ENCODE results near the gene AKAP1.
"Not testable (repeated sequence)": the region's sequence is repeated elsewhere in the genome, so short reads cannot be mapped to it uniquely, and the experiment has no call there.

Gene AKAP1

GRCh38 chr17:57075785-57076184 is 9.3 kb upstream of the AKAP1 start:
- no peak for DNase-seq

GRCh38 chr17:57077000-57077399 is 8.0 kb upstream of the AKAP1 start:
- DNase-seq, result no peak

GRCh38 chr17:57078274-57078673 is 6.8 kb upstream of the AKAP1 start:
- no peak for DNase-seq

- peak; percentile 28 for DNase-seq
Observed at GRCh38 chr17:57080718-57081117, 4.3 kb upstream of the AKAP1 start.

- DNase-seq, result no peak
Observed at GRCh38 chr17:57082441-57082840, 2.6 kb upstream of the AKAP1 start.

- no peak for DNase-seq
Observed at GRCh38 chr17:57084361-57084801, 665 bp upstream of the AKAP1 start.

- DNase-seq, result peak; percentile 41
Observed at GRCh38 chr17:57085448-57086068, 512 bp downstream of the AKAP1 start.

- DNase-seq, result peak; percentile 21
Observed at GRCh38 chr17:57086069-57086930, 1.3 kb downstream of the AKAP1 start.

GRCh38 chr17:57088298-57088697 is 3.3 kb downstream of the AKAP1 start:
- no peak for DNase-seq

- DNase-seq, result no peak
Observed at GRCh38 chr17:57089391-57089790, 4.3 kb downstream of the AKAP1 start.

- no peak for DNase-seq
Observed at GRCh38 chr17:57090560-57091185, 5.6 kb downstream of the AKAP1 start.

GRCh38 chr17:57091186-57091618 is 6.2 kb downstream of the AKAP1 start:
- DNase-seq, result no peak

GRCh38 chr17:57092171-57092570 is 7.1 kb downstream of the AKAP1 start:
- no peak for DNase-seq

- no peak for DNase-seq
Observed at GRCh38 chr17:57092779-57093178, 7.7 kb downstream of the AKAP1 start.

- DNase-seq, result no peak
Observed at GRCh38 chr17:57096472-57097202, 11.6 kb downstream of the AKAP1 start.

- DNase-seq, result no peak
Observed at GRCh38 chr17:57097832-57098421, 12.9 kb downstream of the AKAP1 start.

- DNase-seq, result no peak
Observed at GRCh38 chr17:57099165-57099564, 14.1 kb downstream of the AKAP1 start.

- DNase-seq, result no peak
Observed at GRCh38 chr17:57102122-57102521, 17.1 kb downstream of the AKAP1 start.

- DNase-seq, result not testable (repeated sequence)
Observed at GRCh38 chr17:57102660-57103059, 17.6 kb downstream of the AKAP1 start.

GRCh38 chr17:57104461-57105175 is 19.6 kb downstream of the AKAP1 start:
- no peak for DNase-seq

GRCh38 chr17:57105591-57105990 is 20.5 kb downstream of the AKAP1 start:
- DNase-seq, result no peak

Data from activated CD4-positive, alpha-beta T cell treated with anti-CD3 and anti-CD28 coated beads, Interleukin-2, amount 50 U/mL, for 16 hours (primary cell).